Lower lobe of right lung (tissue), 2 donors: ENCODE data around the gene UNC50. TPM values are rescaled to one million over a fixed set of nuclear protein-coding genes. Genes with fewer than 3 reads are reported as not detected.

ENCODE experiments used
- ATAC-seq, 2 donors: fragments of 200-7000 bp; cut with Tn5 transposase; one replicate each; pipeline ENCODE4 v1.9.1; 2020 to 2022; ENCODE audit warnings: mild to moderate bottlenecking in 2 of 2, moderate library complexity in 2 of 2
- DNase-seq: peaks from one replicate; pipeline ENCODE4 v3.0.0-alpha.2; 2020
- H3K27ac ChIP-seq: fragments of 200-600 bp; one replicate; pipeline ENCODE4 v1.8.0; 2022
- H3K27me3 ChIP-seq: fragments of 200-600 bp; one replicate; pipeline ENCODE4 v1.8.0; 2022; ENCODE audit warnings: low read depth
- H3K36me3 ChIP-seq: fragments of 200-600 bp; one replicate; pipeline ENCODE4 v1.8.0; 2022; ENCODE audit warnings: mild to moderate bottlenecking
- H3K4me1 ChIP-seq: fragments of 200-600 bp; one replicate; pipeline ENCODE4 v1.8.0; 2022
- H3K4me3 ChIP-seq: fragments of 200-600 bp; one replicate; pipeline ENCODE4 v1.8.0; 2022; ENCODE audit warnings: mild to moderate bottlenecking
- H3K9me3 ChIP-seq: fragments of 200-600 bp; one replicate; pipeline ENCODE4 v1.8.0; 2022
- intact Hi-C: fragments of 100-400 bp; cut with DNase I; formaldehyde crosslinking; loops from one replicate; pipeline ENCODE4 v1.11.0; 2022
- total RNA-seq: library from RNA; stranded (reverse); fragmentation: NEBNext Ultra II Directional; extraction: Animal tissue kit (Norgen Biotek cat#: 25700); gene quantifications from one replicate; pipeline ENCODE4 v1.2.1, GENCODE V29; 2021
- TF ChIP-seq, protein P1 (sequence below): fragments of 200-600 bp; IDR thresholded peaks from one replicate; pipeline ENCODE4 v1.8.0; 2022; ENCODE audit warnings: antibody characterized with exemption, mild to moderate bottlenecking
- donor health status: DM: no; HTN: yes; CAD: no; lungs with severe emphysema.

The UNC50 gene
- total RNA-seq, 1 donor from 2014 or later = 53.7 TPM

DNA sequence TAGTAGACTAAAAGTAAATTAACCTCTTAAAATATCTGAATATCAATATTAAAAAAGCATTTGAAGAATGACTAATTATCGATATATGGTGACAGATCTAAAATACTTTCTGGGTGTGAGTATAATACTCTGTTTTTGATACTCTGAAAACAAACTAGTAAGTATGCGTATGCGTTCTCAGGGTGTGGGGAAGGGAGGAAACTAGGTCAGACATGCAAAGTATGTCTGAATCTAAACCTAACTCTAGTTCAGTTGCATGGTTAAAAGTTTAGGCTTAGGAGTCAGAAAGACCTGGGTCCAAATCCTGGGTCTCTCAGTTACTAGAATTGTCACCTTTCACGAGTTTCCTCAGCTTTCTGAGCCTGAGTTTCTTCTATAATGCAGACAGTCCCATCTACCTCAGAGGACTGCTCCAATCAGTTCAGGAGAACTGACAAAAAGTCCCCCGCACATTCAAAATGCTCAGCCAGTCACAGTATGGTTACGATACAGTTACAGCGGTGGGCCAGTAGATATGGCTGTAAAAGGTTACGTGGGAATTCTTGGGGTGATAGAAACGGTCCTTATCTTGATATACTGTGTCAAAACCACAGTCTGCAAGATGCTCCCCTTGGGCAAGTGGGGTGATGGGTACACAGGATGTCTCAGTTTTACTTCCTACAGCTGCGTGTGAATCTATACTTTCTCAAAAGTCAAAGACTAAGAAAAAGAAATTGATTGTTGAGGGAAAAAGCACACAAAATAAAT, 29.2 kb downstream of the UNC50 start:
- DNase-seq = no peak
- peaks cover 97% of the 10 kb centered on the region for H3K36me3 ChIP-seq
- ATAC-seq = peak in 1 of 2 donors; percentile 31
- intact Hi-C loops = no loop called here
- no peaks in the 10 kb centered on the region for H3K4me1 ChIP-seq
- TF ChIP-seq, protein P1, sequence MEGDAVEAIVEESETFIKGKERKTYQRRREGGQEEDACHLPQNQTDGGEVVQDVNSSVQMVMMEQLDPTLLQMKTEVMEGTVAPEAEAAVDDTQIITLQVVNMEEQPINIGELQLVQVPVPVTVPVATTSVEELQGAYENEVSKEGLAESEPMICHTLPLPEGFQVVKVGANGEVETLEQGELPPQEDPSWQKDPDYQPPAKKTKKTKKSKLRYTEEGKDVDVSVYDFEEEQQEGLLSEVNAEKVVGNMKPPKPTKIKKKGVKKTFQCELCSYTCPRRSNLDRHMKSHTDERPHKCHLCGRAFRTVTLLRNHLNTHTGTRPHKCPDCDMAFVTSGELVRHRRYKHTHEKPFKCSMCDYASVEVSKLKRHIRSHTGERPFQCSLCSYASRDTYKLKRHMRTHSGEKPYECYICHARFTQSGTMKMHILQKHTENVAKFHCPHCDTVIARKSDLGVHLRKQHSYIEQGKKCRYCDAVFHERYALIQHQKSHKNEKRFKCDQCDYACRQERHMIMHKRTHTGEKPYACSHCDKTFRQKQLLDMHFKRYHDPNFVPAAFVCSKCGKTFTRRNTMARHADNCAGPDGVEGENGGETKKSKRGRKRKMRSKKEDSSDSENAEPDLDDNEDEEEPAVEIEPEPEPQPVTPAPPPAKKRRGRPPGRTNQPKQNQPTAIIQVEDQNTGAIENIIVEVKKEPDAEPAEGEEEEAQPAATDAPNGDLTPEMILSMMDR = no peak
- no peaks in the 10 kb centered on the region for H3K9me3 ChIP-seq
- H3K27ac ChIP-seq = no peak overlapping the region
- H3K4me3 ChIP-seq = no peak overlapping the region
- no peaks in the 10 kb centered on the region for H3K27me3 ChIP-seq

DNA sequence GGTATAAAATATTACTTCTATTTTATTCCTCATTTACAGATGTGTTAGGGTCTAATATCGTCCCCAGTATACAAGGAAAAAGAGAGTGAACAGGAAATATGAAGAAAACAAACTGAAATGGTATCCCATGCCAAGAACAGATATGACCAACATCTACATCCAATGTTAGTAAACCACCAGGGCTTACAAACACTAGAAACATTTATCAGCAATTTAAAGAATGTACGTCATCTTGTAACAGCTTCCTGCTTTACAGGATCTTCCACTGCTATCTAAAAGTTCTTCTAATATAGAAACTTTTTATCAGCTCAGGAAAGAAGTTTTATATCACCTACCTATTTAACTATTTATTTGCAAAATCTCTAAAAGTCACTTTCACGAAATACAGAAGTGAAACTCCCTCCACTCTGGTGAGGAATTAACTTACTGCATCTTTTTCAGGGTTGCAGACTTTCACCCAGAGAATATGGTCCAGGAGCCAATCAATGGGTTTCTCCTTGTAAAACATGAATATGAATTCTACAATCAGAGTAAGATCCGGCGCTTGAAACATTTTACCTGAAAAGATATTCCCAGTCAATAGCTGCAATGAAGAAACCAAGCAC, 35.2 kb downstream of the UNC50 start:
- Histone ChIP-seq H3K4me1 (no peaks in the 10 kb centered on the region), H3K9me3 (no peaks in the 10 kb centered on the region), H3K27ac (no peak overlapping the region), H3K36me3 (peaks cover 67% of the 10 kb centered on the region), H3K4me3 (no peak overlapping the region), H3K27me3 (no peaks in the 10 kb centered on the region)
- no peak for DNase-seq
- TF ChIP-seq, protein P1 = no peak
- no peak for ATAC-seq
- intact Hi-C loops = no loop called here

DNA sequence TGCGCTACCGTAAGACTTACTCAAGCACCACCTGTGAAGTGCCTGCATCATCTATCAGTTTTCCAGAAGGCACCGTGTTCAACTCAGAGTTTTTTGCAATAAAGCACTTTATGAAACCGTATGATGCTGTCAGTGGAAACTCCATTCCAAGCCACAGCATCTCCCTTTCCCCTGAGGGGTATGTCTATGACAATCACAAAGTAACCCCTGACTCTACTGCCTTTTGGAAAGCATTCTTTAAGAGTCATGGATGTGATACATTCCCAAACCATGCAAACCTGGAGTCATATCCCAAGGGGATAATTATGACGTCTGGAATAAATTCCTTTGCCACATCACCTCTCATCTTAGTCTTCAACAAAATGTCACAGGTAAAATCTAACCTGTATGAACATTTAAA, 39.2 kb downstream of the UNC50 start:
- H3K4me1 ChIP-seq = peaks cover 9% of the 10 kb centered on the region
- no peak overlapping the region for H3K4me3 ChIP-seq
- TF ChIP-seq, protein P1 = no peak
- H3K9me3 ChIP-seq = no peaks in the 10 kb centered on the region
- no peak overlapping the region for H3K27ac ChIP-seq
- H3K27me3 ChIP-seq = no peaks in the 10 kb centered on the region
- peaks cover 33% of the 10 kb centered on the region for H3K36me3 ChIP-seq
- ATAC-seq (no peak), DNase-seq (no peak)
- intact Hi-C loops = loop anchor here (5.0 kb wide), 1 partner anchor 190 kb away; no protein-coding TSS in a partner anchor

DNA sequence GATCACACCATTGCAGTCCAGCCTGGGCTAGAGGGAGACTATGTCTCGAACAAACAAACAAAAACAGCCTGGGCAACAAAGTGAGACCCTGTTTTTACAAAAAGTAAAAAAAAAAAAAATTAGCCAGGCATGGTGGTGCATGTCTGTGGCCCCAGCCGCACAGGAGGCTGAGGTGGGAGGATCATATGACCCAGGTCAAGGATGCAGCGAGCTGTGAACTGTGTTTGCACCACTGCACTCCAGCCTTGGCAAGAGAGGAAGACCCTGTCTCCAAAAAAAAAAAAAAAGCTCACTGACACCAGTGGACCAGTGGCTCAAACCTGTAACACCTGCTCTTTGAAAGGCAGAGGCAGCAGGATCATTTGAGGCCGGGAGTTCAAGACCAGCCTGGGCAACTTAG, 40.1 kb downstream of the UNC50 start:
- Histone ChIP-seq H3K4me3 (no peak overlapping the region), H3K27me3 (no peaks in the 10 kb centered on the region), H3K36me3 (peaks cover 27% of the 10 kb centered on the region), H3K27ac (no peak overlapping the region), H3K4me1 (peaks cover 12% of the 10 kb centered on the region), H3K9me3 (no peaks in the 10 kb centered on the region)
- ATAC-seq (no peak), DNase-seq (no peak)
- intact Hi-C loops = loop anchor here (5.0 kb wide), 1 partner anchor 189 kb away; no protein-coding TSS in a partner anchor
- TF ChIP-seq, protein P1 = no peak

DNA sequence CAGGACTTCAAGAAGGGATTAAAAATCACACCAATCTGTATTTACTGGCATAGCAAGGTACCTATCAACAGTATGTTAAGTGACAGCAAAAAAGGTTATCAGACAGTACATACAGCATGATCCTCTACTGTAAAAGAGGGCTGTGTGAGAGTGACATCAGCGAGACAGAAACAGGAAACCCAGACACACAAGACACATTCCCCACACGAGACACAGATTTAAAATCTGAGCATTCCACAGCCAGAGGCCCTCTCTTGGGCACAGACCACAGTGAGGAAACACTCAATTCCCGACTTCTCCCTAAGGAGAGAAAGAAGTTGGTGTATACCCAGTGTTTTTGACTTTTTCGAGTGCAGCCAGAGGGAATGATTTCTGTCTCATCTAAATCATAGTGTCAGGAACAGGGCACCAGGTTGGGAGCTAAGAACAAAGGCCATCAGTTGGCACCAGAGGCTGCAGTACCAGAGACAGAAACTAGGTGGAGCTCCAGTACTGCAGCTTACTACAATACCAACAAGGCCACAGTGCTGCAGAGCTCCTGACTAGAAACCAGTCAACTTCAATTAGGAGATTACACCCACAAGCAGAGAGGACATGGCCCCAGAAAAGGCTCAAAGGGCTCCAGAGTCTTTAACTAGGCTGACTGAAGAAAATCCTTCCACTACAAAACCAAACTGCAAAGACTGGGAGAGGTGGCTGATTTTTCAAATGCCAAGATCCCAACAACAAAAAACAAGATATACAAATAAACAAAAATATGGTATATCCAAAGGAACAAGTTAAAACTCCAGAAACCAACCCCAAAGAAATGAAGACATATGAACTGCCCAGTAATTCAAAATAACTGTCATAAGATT, 41.0 kb downstream of the UNC50 start:
- Histone ChIP-seq H3K4me1 (peaks cover 20% of the 10 kb centered on the region), H3K4me3 (no peak overlapping the region), H3K27me3 (no peaks in the 10 kb centered on the region), H3K9me3 (no peaks in the 10 kb centered on the region), H3K27ac (no peak overlapping the region), H3K36me3 (peaks cover 21% of the 10 kb centered on the region)
- TF ChIP-seq, protein P1 = peak; percentile 96
- DNase-seq = peak; percentile 65
- intact Hi-C loops = loop anchor here (5.0 kb wide), 1 partner anchor 188 kb away; no protein-coding TSS in a partner anchor
- peak; percentile 96 to 97 for ATAC-seq
